HEK293 (cell line): Measurements from ENCODE around the gene TMEM170A.

ENCODE experiments used
- CTCF ChIA-PET: fragments of 350-600 bp; formaldehyde crosslinking; extraction: SDS; loops from one replicate; lab custom pipeline; 2021; ENCODE audit warnings: antibody characterized with exemption; lab: Yijun Ruan, JAX
- POLR2A ChIA-PET: fragments of 300-600 bp; formaldehyde crosslinking; extraction: SDS; loops from one replicate; lab custom pipeline; 2020; ENCODE audit warnings: antibody characterized with exemption, inconsistent platforms; lab: Yijun Ruan, JAX
- H3K27ac ChIP-seq: fragments of 200-500 bp; sonication (Bioruptor generic); 2 replicates; pipeline ENCODE4 v1.5.1; 2014; ENCODE audit warnings: low read depth, low read length, control low read depth, inconsistent platforms; ENCODE audit errors: extremely low read depth
- H3K36me3 ChIP-seq, 2 experiments: fragments of 200-500 bp in 1 of 2; sonication (Bioruptor generic) in 1 of 2; 1 replicate in 1 of 2; 2 replicates in 1 of 2; pipeline ENCODE4 v1.5.1; 2014 to 2017; ENCODE audit warnings: inconsistent platforms in 2 of 2, low read length in 2 of 2; ENCODE audit not compliant: control insufficient read depth in 2 of 2, insufficient read depth in 1 of 2
- H3K4me1 ChIP-seq: fragments of 200-500 bp; sonication (Bioruptor generic); 2 replicates; pipeline ENCODE4 v1.5.1; 2014; ENCODE audit warnings: mild to moderate bottlenecking, low read length, inconsistent platforms; ENCODE audit not compliant: control insufficient read depth, insufficient read depth
- H3K4me3 ChIP-seq: 2 replicates; pipeline ENCODE4 v1.5.1; 2011; ENCODE audit warnings: low read depth, mild to moderate bottlenecking, control low read depth, low read length, moderate library complexity
- H3K9me3 ChIP-seq: fragments of 200-500 bp; sonication (Bioruptor generic); 2 replicates; pipeline ENCODE4 v1.5.1; 2014; ENCODE audit warnings: low read depth, low read length, inconsistent platforms; ENCODE audit not compliant: control insufficient read depth, insufficient read depth
- BCL11B ChIP-seq: fragments of 450-650 bp; formaldehyde crosslinking; IDR thresholded peaks from 2 replicates; pipeline ENCODE4 v1.5.1; 2016; ENCODE audit warnings: low read depth, missing biosample characterization, missing genetic modification characterization
- HOXC10 ChIP-seq: sonication (generic); formaldehyde crosslinking; IDR thresholded peaks from 2 replicates; pipeline ENCODE4 v1.8.1; 2023; ENCODE audit warnings: mild to moderate bottlenecking, missing genetic modification reagents
- MYNN ChIP-seq: fragments of 450-650 bp; formaldehyde crosslinking; IDR thresholded peaks from 2 replicates; pipeline ENCODE4 v1.5.1; 2016; ENCODE audit warnings: missing biosample characterization, missing genetic modification characterization, borderline replicate concordance
- OVOL3 ChIP-seq: fragments of 450-650 bp; formaldehyde crosslinking; IDR thresholded peaks from 2 replicates; pipeline ENCODE4 v1.5.1; 2016; ENCODE audit warnings: missing biosample characterization, missing genetic modification characterization
- RBAK ChIP-seq: fragments of 450-650 bp; formaldehyde crosslinking; IDR thresholded peaks from 2 replicates; pipeline ENCODE4 v1.5.1; 2016; ENCODE audit warnings: missing biosample characterization, missing genetic modification characterization
- ZBTB7A ChIP-seq: fragments of 450-650 bp; formaldehyde crosslinking; IDR thresholded peaks from 2 replicates; pipeline ENCODE4 v1.5.1; 2016; ENCODE audit warnings: low read depth, missing biosample characterization, missing genetic modification characterization
- ZNF112 ChIP-seq: fragments of 450-650 bp; formaldehyde crosslinking; IDR thresholded peaks from 2 replicates; pipeline ENCODE4 v1.5.0; 2017; ENCODE audit warnings: missing biosample characterization, missing genetic modification characterization
- ZNF121 ChIP-seq: fragments of 450-650 bp; formaldehyde crosslinking; IDR thresholded peaks from 2 replicates; pipeline ENCODE4 v1.5.1; 2016; ENCODE audit warnings: missing biosample characterization, missing genetic modification characterization
- ZNF16 ChIP-seq: fragments of 450-650 bp; formaldehyde crosslinking; IDR thresholded peaks from 2 replicates; pipeline ENCODE4 v1.5.1; 2016; ENCODE audit warnings: low read depth, missing biosample characterization, missing genetic modification characterization
- ZNF2 ChIP-seq: fragments of 450-650 bp; formaldehyde crosslinking; IDR thresholded peaks from 2 replicates; pipeline ENCODE4 v1.5.1; 2016; ENCODE audit warnings: missing biosample characterization, missing genetic modification characterization
- ZNF24 ChIP-seq: fragments of 450-650 bp; formaldehyde crosslinking; IDR thresholded peaks from 2 replicates; pipeline ENCODE4 v1.5.1; 2016; ENCODE audit warnings: missing biosample characterization, missing genetic modification characterization
- ZNF394 ChIP-seq: fragments of 450-650 bp; formaldehyde crosslinking; IDR thresholded peaks from 2 replicates; pipeline ENCODE4 v1.5.1; 2016; ENCODE audit warnings: missing biosample characterization, missing genetic modification characterization, mild to moderate bottlenecking, moderate library complexity, borderline replicate concordance
- ZNF660 ChIP-seq: fragments of 450-650 bp; IDR thresholded peaks from 2 replicates; pipeline ENCODE4 v1.5.1; 2018; ENCODE audit warnings: missing biosample characterization, mild to moderate bottlenecking, missing genetic modification characterization
- ZNF747 ChIP-seq: fragments of 450-650 bp; formaldehyde crosslinking; IDR thresholded peaks from 2 replicates; pipeline ENCODE4 v1.5.1; 2016; ENCODE audit warnings: missing biosample characterization, missing genetic modification characterization
- ZSCAN16 ChIP-seq: fragments of 450-650 bp; formaldehyde crosslinking; IDR thresholded peaks from 2 replicates; pipeline ENCODE4 v1.5.1; 2016; ENCODE audit warnings: missing biosample characterization, missing genetic modification characterization
- ZXDB ChIP-seq: fragments of 450-650 bp; formaldehyde crosslinking; IDR thresholded peaks from 2 replicates; pipeline ENCODE4 v1.5.1; 2016; ENCODE audit warnings: missing biosample characterization, missing genetic modification characterization
- TF ChIP-seq, protein P1 (sequence below): fragments of 450-650 bp; formaldehyde crosslinking; IDR thresholded peaks from 2 replicates; pipeline ENCODE4 v1.5.1; 2017; ENCODE audit warnings: missing biosample characterization, missing genetic modification characterization
- TF ChIP-seq, protein P2 (sequence below): fragments of 450-650 bp; formaldehyde crosslinking; IDR thresholded peaks from 2 replicates; pipeline ENCODE4 v1.5.1; 2016; ENCODE audit warnings: missing biosample characterization, missing genetic modification characterization
- TF ChIP-seq, protein P3 (sequence below): fragments of 450-650 bp; formaldehyde crosslinking; IDR thresholded peaks from 2 replicates; pipeline ENCODE4 v1.5.1; 2016; ENCODE audit warnings: missing biosample characterization, missing genetic modification characterization
- TF ChIP-seq, protein P4 (sequence below): fragments of 450-650 bp; IDR thresholded peaks from 2 replicates; pipeline ENCODE4 v1.5.1; 2018; ENCODE audit warnings: missing biosample characterization, mild to moderate bottlenecking, missing genetic modification characterization
- TF ChIP-seq, protein P5 (sequence below): fragments of 450-650 bp; formaldehyde crosslinking; IDR thresholded peaks from 2 replicates; pipeline ENCODE4 v1.5.1; 2016; ENCODE audit warnings: missing biosample characterization, missing genetic modification characterization

The TMEM170A gene

DNA sequence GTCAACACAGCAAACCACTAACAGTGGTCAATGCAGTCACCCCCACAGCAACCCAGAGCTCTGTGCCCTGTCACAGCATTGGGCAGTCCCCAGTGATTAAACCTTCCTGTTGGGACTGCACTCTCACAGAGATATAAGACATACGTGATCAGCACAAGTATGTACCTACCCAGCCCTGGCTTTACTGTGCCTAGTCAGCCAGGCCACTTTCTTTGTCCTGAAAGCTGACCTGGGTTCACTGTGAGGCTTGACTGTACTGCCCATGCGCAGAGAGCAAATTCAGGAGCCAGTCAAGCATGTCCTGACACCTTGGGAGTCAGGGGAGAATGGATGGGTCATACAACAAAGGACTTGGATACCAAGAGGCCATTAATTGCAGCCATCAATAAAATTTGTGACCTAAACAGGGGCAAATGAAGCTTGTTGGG, 10.9 kb upstream of the TMEM170A start (continued):
- no peak for TF ChIP-seq ZNF121 (tag by site-specific recombination)
- no peak for TF ChIP-seq ZNF112 (tag by site-specific recombination)
- TF ChIP-seq BCL11B: no peak
- no peak for TF ChIP-seq ZXDB (tag by site-specific recombination)
- TF ChIP-seq, protein P1, sequence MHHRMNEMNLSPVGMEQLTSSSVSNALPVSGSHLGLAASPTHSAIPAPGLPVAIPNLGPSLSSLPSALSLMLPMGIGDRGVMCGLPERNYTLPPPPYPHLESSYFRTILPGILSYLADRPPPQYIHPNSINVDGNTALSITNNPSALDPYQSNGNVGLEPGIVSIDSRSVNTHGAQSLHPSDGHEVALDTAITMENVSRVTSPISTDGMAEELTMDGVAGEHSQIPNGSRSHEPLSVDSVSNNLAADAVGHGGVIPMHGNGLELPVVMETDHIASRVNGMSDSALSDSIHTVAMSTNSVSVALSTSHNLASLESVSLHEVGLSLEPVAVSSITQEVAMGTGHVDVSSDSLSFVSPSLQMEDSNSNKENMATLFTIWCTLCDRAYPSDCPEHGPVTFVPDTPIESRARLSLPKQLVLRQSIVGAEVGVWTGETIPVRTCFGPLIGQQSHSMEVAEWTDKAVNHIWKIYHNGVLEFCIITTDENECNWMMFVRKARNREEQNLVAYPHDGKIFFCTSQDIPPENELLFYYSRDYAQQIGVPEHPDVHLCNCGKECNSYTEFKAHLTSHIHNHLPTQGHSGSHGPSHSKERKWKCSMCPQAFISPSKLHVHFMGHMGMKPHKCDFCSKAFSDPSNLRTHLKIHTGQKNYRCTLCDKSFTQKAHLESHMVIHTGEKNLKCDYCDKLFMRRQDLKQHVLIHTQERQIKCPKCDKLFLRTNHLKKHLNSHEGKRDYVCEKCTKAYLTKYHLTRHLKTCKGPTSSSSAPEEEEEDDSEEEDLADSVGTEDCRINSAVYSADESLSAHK (tag by site-specific recombination): no peak
- TF ChIP-seq ZSCAN16 (tag by site-specific recombination): no peak
- no peak for TF ChIP-seq ZNF16 (tag by site-specific recombination)

DNA sequence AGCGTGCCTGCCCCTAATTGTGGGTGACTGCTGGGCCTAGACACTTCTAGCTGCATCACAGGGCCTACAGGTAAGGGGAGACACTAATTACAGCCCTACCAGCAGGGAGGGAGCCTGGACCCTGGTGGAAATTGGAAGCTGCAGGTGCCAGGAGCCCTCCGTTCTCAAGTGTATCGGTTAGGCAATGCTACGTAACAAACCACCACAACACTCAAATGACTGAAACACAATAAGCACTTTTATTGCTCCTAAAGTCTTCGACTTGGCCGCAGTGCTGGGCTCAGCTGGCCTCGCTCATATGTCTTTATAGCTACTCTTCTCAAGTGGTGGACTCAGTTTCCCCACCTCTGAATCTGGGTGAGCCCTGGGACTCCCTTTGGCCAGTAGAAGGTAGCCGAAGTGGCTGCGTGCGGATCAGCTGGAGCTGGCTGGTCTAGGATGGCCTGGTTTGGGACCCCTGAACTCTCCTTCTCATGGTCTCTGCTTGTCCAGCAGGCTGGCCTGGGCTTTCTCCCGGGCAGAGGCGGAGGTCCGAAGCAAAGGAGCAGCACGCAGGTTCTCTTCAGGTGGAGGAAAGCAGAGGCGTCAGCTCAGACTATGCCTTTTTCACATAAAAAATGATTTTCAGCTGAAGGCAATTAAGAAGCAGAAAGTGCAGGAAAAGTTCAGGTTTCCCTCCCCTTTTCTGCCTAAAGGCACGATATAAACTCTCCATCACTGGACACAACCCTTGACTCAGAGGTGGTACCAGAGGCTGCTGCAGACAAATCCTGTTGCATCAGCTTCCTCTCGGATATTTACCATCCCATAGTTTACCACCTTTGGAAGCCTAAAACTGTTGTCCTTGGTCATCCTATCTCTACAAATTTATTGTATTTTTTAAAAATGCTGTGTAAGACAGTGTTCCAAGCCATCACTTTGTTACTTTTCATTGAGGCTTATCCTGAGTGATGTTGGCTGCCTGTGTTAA, 8.7 kb upstream of the TMEM170A start:
- ChIA-PET POLR2A (interaction anchor here (0.6 kb wide), 1 partner anchor 54 kb away, joined by 4 read pairs; no protein-coding TSS in a partner anchor), CTCF (interaction anchor here (0.7 to 4.9 kb wide), 21 partner anchors 8 to 273 kb away, joined by 3 to 49 read pairs (median 5); partner anchors contain the start of genes ADAT1 and TMEM170A)
- Histone ChIP-seq H3K4me3 (no peak overlapping the region), H3K9me3 (no peaks in the 10 kb centered on the region), H3K4me1 (no peaks in the 10 kb centered on the region), H3K36me3 (no peaks in the 10 kb centered on the region), H3K27ac (no peak overlapping the region)
- TF ChIP-seq ZBTB7A (no peak), RBAK (tag by site-specific recombination) (peak; percentile 38; the same call in 1 of the 2 replicates), HOXC10 (CRISPR knock-in tag) (no peak)

DNA sequence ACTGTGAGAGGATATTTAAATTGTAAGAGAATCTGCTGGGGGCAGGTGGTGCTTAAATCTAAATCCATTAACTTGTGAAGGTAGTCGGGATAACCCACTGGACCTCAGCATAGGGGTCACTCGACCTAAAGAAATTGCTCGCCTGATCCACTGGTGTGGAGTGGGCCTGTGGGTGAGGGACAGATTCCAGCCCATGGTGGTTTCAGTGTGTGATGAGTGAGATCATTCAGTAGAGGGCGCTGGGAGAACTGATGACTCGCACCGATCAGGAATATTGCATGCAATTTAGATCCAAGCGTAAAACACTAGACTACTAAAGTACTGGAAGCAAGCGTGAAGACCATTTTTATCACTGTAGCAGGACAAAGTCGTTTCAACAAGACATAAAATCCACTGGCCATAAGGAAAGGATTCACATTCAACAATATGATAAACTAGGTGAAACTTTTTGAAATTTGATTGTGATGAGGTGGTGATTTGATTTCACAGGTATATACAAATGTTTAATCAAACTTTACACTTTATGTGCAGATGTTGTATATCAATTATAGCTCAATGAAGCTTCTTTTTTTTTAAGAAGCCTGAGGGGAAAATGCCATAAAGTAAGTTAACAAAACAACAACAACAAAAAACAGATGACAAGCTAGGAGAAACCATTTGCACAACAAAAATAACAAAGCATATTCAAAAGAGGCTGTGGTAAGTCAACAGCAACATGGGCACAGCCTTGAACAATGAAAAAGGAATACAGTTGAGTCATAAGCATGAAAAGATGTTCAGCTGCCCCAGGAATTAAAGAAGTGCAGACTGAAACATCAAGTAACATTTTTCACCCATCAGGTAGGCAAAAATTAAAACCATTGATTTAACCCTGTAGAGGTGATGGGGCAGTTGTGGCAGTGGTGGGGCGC, 7.5 kb upstream of the TMEM170A start:
- Histone ChIP-seq H3K4me1 (no peaks in the 10 kb centered on the region), H3K36me3 (no peaks in the 10 kb centered on the region), H3K27ac (no peak overlapping the region), H3K4me3 (no peak overlapping the region), H3K9me3 (no peaks in the 10 kb centered on the region)
- CTCF ChIA-PET: interaction anchor here (0.6 to 4.9 kb wide), 39 partner anchors 9 to 367 kb away, joined by 3 to 49 read pairs (median 4); partner anchors contain the start of genes ADAT1 and GABARAPL2
- POLR2A ChIA-PET: interaction anchor here (0.6 to 1.6 kb wide), 4 partner anchors 25 to 66 kb away, joined by 3 to 9 read pairs (median 4); no protein-coding TSS in a partner anchor
- TF ChIP-seq ZNF747 (no peak), MYNN (tag by site-specific recombination) (no peak), ZNF394 (no peak), ZNF2 (tag by site-specific recombination) (peak; percentile 66; the same call in 1 of the 2 replicates), ZNF660 (tag by site-specific recombination) (peak; percentile 81), OVOL3 (tag by site-specific recombination) (no peak), ZNF24 (tag by site-specific recombination) (no peak)
- TF ChIP-seq, protein P2, sequence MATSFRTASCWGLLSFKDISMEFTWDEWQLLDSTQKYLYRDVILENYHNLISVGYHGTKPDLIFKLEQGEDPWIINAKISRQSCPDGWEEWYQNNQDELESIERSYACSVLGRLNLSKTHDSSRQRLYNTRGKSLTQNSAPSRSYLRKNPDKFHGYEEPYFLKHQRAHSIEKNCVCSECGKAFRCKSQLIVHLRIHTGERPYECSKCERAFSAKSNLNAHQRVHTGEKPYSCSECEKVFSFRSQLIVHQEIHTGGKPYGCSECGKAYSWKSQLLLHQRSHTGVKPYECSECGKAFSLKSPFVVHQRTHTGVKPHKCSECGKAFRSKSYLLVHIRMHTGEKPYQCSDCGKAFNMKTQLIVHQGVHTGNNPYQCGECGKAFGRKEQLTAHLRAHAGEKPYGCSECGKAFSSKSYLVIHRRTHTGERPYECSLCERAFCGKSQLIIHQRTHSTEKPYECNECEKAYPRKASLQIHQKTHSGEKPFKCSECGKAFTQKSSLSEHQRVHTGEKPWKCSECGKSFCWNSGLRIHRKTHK (tag by site-specific recombination): no peak
- TF ChIP-seq, protein P3, sequence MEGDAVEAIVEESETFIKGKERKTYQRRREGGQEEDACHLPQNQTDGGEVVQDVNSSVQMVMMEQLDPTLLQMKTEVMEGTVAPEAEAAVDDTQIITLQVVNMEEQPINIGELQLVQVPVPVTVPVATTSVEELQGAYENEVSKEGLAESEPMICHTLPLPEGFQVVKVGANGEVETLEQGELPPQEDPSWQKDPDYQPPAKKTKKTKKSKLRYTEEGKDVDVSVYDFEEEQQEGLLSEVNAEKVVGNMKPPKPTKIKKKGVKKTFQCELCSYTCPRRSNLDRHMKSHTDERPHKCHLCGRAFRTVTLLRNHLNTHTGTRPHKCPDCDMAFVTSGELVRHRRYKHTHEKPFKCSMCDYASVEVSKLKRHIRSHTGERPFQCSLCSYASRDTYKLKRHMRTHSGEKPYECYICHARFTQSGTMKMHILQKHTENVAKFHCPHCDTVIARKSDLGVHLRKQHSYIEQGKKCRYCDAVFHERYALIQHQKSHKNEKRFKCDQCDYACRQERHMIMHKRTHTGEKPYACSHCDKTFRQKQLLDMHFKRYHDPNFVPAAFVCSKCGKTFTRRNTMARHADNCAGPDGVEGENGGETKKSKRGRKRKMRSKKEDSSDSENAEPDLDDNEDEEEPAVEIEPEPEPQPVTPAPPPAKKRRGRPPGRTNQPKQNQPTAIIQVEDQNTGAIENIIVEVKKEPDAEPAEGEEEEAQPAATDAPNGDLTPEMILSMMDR (tag by site-specific recombination): peak; percentile 72
- TF ChIP-seq, protein P4, sequence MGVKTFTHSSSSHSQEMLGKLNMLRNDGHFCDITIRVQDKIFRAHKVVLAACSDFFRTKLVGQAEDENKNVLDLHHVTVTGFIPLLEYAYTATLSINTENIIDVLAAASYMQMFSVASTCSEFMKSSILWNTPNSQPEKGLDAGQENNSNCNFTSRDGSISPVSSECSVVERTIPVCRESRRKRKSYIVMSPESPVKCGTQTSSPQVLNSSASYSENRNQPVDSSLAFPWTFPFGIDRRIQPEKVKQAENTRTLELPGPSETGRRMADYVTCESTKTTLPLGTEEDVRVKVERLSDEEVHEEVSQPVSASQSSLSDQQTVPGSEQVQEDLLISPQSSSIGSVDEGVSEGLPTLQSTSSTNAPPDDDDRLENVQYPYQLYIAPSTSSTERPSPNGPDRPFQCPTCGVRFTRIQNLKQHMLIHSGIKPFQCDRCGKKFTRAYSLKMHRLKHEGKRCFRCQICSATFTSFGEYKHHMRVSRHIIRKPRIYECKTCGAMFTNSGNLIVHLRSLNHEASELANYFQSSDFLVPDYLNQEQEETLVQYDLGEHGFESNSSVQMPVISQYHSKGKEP (tag by site-specific recombination): peak; percentile 57; the same call in 1 of the 2 replicates
- TF ChIP-seq, protein P5, sequence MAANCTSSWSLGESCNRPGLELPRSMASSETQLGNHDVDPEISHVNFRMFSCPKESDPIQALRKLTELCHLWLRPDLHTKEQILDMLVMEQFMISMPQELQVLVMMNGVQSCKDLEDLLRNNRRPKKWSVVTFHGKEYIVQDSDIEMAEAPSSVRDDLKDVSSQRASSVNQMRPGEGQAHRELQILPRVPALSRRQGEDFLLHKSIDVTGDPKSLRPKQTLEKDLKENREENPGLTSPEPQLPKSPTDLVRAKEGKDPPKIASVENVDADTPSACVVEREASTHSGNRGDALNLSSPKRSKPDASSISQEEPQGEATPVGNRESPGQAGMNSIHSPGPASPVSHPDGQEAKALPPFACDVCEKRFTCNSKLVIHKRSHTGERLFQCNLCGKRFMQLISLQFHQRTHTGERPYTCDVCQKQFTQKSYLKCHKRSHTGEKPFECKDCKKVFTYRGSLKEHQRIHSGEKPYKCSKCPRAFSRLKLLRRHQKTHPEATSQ: no peak
